GM19240 (cell line): ENCODE results near the gene AQR.
"Not testable (repeated sequence)": the region's sequence is repeated elsewhere in the genome, so short reads cannot be mapped to it uniquely, and the experiment has no call there.

Source experiments
- DNase-seq: peaks from one replicate; pipeline ENCODE4 v3.0.0; 2011; ENCODE audit warnings: low spot score; ENCODE audit not compliant: insufficient read length

AQR gene

GRCh38 chr15:34953851-34954250, 15.7 kb downstream of the AQR start:
- no peak for DNase-seq

GRCh38 chr15:34952481-34952880, 17.1 kb downstream of the AQR start:
- DNase-seq: no peak

- no peak for DNase-seq
Observed at GRCh38 chr15:34951993-34952392, 17.5 kb downstream of the AQR start.

- no peak for DNase-seq
Observed at GRCh38 chr15:34944936-34945335, 24.6 kb downstream of the AQR start.

GRCh38 chr15:34943711-34944110, 25.8 kb downstream of the AQR start:
- DNase-seq: no peak

GRCh38 chr15:34943264-34943663, 26.3 kb downstream of the AQR start:
- not testable (repeated sequence) for DNase-seq

- DNase-seq: no peak
Observed at GRCh38 chr15:34942363-34942762, 27.2 kb downstream of the AQR start.

GRCh38 chr15:34941831-34942230, 27.7 kb downstream of the AQR start:
- DNase-seq: no peak

- no peak for DNase-seq
Observed at GRCh38 chr15:34941185-34941698, 28.3 kb downstream of the AQR start.

GRCh38 chr15:34933432-34933975, 36.0 kb downstream of the AQR start:
- no peak for DNase-seq

GRCh38 chr15:34928349-34928748, 41.2 kb downstream of the AQR start:
- DNase-seq: not testable (repeated sequence)

- DNase-seq: no peak
Observed at GRCh38 chr15:34927726-34928125, 41.8 kb downstream of the AQR start.

- DNase-seq: no peak
Observed at GRCh38 chr15:34914317-34914716, 55.2 kb downstream of the AQR start.

- no peak for DNase-seq
Observed at GRCh38 chr15:34905047-34905446, 64.5 kb downstream of the AQR start.

GRCh38 chr15:34904527-34904926, 65.0 kb downstream of the AQR start:
- no peak for DNase-seq

- no peak for DNase-seq
Observed at GRCh38 chr15:34900748-34901147, 68.8 kb downstream of the AQR start.

- no peak for DNase-seq
Observed at GRCh38 chr15:34896183-34896582, 73.4 kb downstream of the AQR start.

- DNase-seq: no peak
Observed at GRCh38 chr15:34893967-34894366, 75.6 kb downstream of the AQR start.

- no peak for DNase-seq
Observed at GRCh38 chr15:34892963-34893591, 76.5 kb downstream of the AQR start.

- no peak for DNase-seq
Observed at GRCh38 chr15:34890424-34890823, 79.1 kb downstream of the AQR start.

GRCh38 chr15:34889476-34889875, 80.1 kb downstream of the AQR start:
- no peak for DNase-seq

GRCh38 chr15:34886134-34886533, 83.4 kb downstream of the AQR start:
- no peak for DNase-seq

GRCh38 chr15:34883633-34884032, 85.9 kb downstream of the AQR start:
- DNase-seq: no peak
